HepG2 (cell line): ENCODE data around the gene FIZ1. TPM values are rescaled to one million over a fixed set of nuclear protein-coding genes. Genes with fewer than 3 reads are reported as not detected.
A peak's percentile ranks its signal among the peaks of the same experiment; 100 is the strongest.

Source experiments
- BHLHE40 ChIP-seq: IDR thresholded peaks from 2 replicates; pipeline ENCODE4 v1.6.1; 2011; ENCODE audit warnings: low read length, improper control_type of control experiment
- DR1 ChIP-seq: sonication (generic); formaldehyde crosslinking; IDR thresholded peaks from 2 replicates; pipeline ENCODE4 v1.8.0; 2021; ENCODE audit warnings: mild to moderate bottlenecking, missing genetic modification reagents, inconsistent platforms
- ERF ChIP-seq: IDR thresholded peaks from 2 replicates; pipeline ENCODE4 v1.6.1; 2018; ENCODE audit warnings: missing biosample characterization, missing genetic modification reagents
- FOSL1 ChIP-seq: sonication (generic); formaldehyde crosslinking; IDR thresholded peaks from 2 replicates; pipeline ENCODE4 v1.9.0; 2021; ENCODE audit warnings: missing genetic modification reagents, borderline replicate concordance
- GATAD1 ChIP-seq: IDR thresholded peaks from 2 replicates; pipeline ENCODE4 v1.6.1; 2016; ENCODE audit warnings: missing genetic modification reagents, missing compliant biosample characterization
- JDP2 ChIP-seq: sonication (generic); formaldehyde crosslinking; IDR thresholded peaks from 2 replicates; pipeline ENCODE4 v1.8.1; 2022; ENCODE audit warnings: missing genetic modification reagents, borderline replicate concordance
- KDM4B ChIP-seq: sonication (generic); formaldehyde crosslinking; IDR thresholded peaks from 2 replicates; pipeline ENCODE4 v1.4.0; 2020; ENCODE audit warnings: missing genetic modification reagents
- PHF21A ChIP-seq: sonication (generic); formaldehyde crosslinking; IDR thresholded peaks from 2 replicates; pipeline ENCODE4 v1.5.0; 2020; ENCODE audit warnings: mild to moderate bottlenecking, missing genetic modification reagents
- RBM39 ChIP-seq: fragments of 200-400 bp; formaldehyde crosslinking; IDR thresholded peaks from one replicate; pipeline ENCODE4 v1.6.1; 2018; ENCODE audit warnings: antibody characterized with exemption, mild to moderate bottlenecking, low read depth, low read length; ENCODE audit not compliant: poor library complexity, severe bottlenecking
- SALL1 ChIP-seq: sonication (generic); formaldehyde crosslinking; IDR thresholded peaks from 2 replicates; pipeline ENCODE4 v1.8.0; 2022; ENCODE audit warnings: mild to moderate bottlenecking, missing genetic modification reagents
- SOX6 ChIP-seq, 2 experiments: fragments of 450-650 bp in 1 of 2; sonication (generic) in 1 of 2; formaldehyde crosslinking in 1 of 2; IDR thresholded peaks; 2 replicates each; pipeline versions ENCODE4 v1.4.0 to v1.6.1; 2017 to 2020; ENCODE audit warnings: antibody characterized with exemption in 1 of 2, mild to moderate bottlenecking in 1 of 2, missing genetic modification reagents in 1 of 2
- SP140L ChIP-seq: sonication (generic); formaldehyde crosslinking; IDR thresholded peaks from 2 replicates; pipeline ENCODE4 v1.4.0; 2020; ENCODE audit warnings: missing genetic modification reagents, borderline replicate concordance
- TARDBP ChIP-seq: sonication (generic); formaldehyde crosslinking; IDR thresholded peaks from 2 replicates; pipeline ENCODE4 v1.8.0; 2022; ENCODE audit warnings: mild to moderate bottlenecking, missing genetic modification reagents
- TGIF2 ChIP-seq: IDR thresholded peaks from 2 replicates; pipeline ENCODE4 v1.6.1; 2016; ENCODE audit warnings: control low read depth, missing compliant biosample characterization
- TOPORS ChIP-seq: sonication (generic); formaldehyde crosslinking; IDR thresholded peaks from 2 replicates; pipeline ENCODE4 v1.8.0; 2023; ENCODE audit warnings: mild to moderate bottlenecking, missing genetic modification reagents
- XRCC5 ChIP-seq: fragments of 200-400 bp; formaldehyde crosslinking; optimal IDR thresholded peaks from 2 replicates; pipeline ENCODE3; 2017; ENCODE audit warnings: mild to moderate bottlenecking, low read length
- ZFP37 ChIP-seq: sonication (generic); formaldehyde crosslinking; IDR thresholded peaks from 2 replicates; pipeline ENCODE4 v1.4.0; 2020; ENCODE audit warnings: missing genetic modification reagents, borderline replicate concordance
- ZNF17 ChIP-seq: sonication (generic); formaldehyde crosslinking; IDR thresholded peaks from 2 replicates; pipeline ENCODE4 v1.5.0; 2020; ENCODE audit warnings: mild to moderate bottlenecking, missing genetic modification reagents
- ZNF253 ChIP-seq: sonication (generic); formaldehyde crosslinking; IDR thresholded peaks from 2 replicates; pipeline ENCODE4 v1.8.0; 2022; ENCODE audit warnings: mild to moderate bottlenecking, missing genetic modification reagents, borderline replicate concordance
- ZNF547 ChIP-seq: sonication (generic); formaldehyde crosslinking; IDR thresholded peaks from 2 replicates; pipeline ENCODE4 v1.5.1; 2020; ENCODE audit warnings: mild to moderate bottlenecking, missing genetic modification reagents
- ZNF552 ChIP-seq: sonication (generic); formaldehyde crosslinking; IDR thresholded peaks from 2 replicates; pipeline ENCODE4 v1.9.0; 2022; ENCODE audit warnings: missing genetic modification reagents, mild to moderate bottlenecking, borderline replicate concordance
- ZNF598 ChIP-seq: sonication (generic); formaldehyde crosslinking; IDR thresholded peaks from 2 replicates; pipeline ENCODE4 v1.5.1; 2020; ENCODE audit warnings: mild to moderate bottlenecking, missing genetic modification reagents, borderline replicate concordance
- ZNF607 ChIP-seq: sonication (generic); formaldehyde crosslinking; IDR thresholded peaks from 2 replicates; pipeline ENCODE4 v1.5.1; 2020; ENCODE audit warnings: missing genetic modification reagents, mild to moderate bottlenecking, borderline replicate concordance
- ZNF761 ChIP-seq: sonication (generic); formaldehyde crosslinking; conservative IDR thresholded peaks from 2 replicates; pipeline ENCODE4 v1.4.0; 2020; ENCODE audit warnings: mild to moderate bottlenecking, missing genetic modification reagents
- ZSCAN20 ChIP-seq: sonication (generic); formaldehyde crosslinking; IDR thresholded peaks from 2 replicates; pipeline ENCODE4 v1.4.0; 2020; ENCODE audit warnings: missing genetic modification reagents, mild to moderate bottlenecking, borderline replicate concordance
- ZSCAN25 ChIP-seq: sonication (generic); formaldehyde crosslinking; IDR thresholded peaks from 2 replicates; pipeline ENCODE4 v1.8.0; 2022; ENCODE audit warnings: mild to moderate bottlenecking, missing genetic modification reagents
- polyA plus RNA-seq, 8 experiments: library from polyadenylated mRNA; depleted of rRNA in 3 of 8; stranded (reverse) in 7 of 8; unstranded in 1 of 8; fragments of >200 nt; fragmentation: Illumina TruSeq in 4 of 8; extraction: Trizol in 4 of 8; gene quantifications; 2 replicates each; pipeline versions ENCODE4 v1.2.1 to v1.2.3, GENCODE V29; 2011 to 2016; ENCODE audit warnings: low read depth in 4 of 8, missing spikeins in 1 of 8, mixed read lengths in 1 of 8; ENCODE audit not compliant: insufficient read depth in 1 of 8
- total RNA-seq, 5 experiments: library from RNA; depleted of rRNA; stranded (reverse); fragments of >200 nt; fragmentation: Illumina TruSeq; extraction: Trizol; gene quantifications; 2 replicates each; pipeline ENCODE4 v1.2.3, GENCODE V29; 2016; ENCODE audit warnings: low read depth in 1 of 5
- TF ChIP-seq, protein P1 (sequence below): sonication (generic); formaldehyde crosslinking; IDR thresholded peaks from 2 replicates; pipeline ENCODE4 v1.4.0; 2020; ENCODE audit warnings: missing genetic modification reagents
- TF ChIP-seq, protein P2 (sequence below): sonication (generic); formaldehyde crosslinking; IDR thresholded peaks from 2 replicates; pipeline ENCODE4 v1.4.0; 2020; ENCODE audit warnings: mild to moderate bottlenecking, missing genetic modification reagents

Gene FIZ1
- total and polyA plus RNA-seq, 2 of the 13 experiments (the other 11 are each of a cell fraction or from before 2014, with no cell fraction given), result 3.6 to 5.9 TPM

GRCh38 chr19:55643003-55643886 is 43.9 kb upstream of the FIZ1 start, which contains the start of gene ZNF581 (continued):
- TF ChIP-seq KDM4B (CRISPR knock-in tag) (no peak), ZNF547 (CRISPR knock-in tag) (no peak; the same call in 1 of the 2 replicates), ZFP37 (CRISPR knock-in tag) (no peak), SOX6 (IDR thresholded peaks at IDR 0.05) (no peak), SOX6 (CRISPR knock-in tag; IDR thresholded peaks at IDR 0.05) (peak; percentile 56; the same call in 1 of the 2 replicates), XRCC5 (peak; percentile 84), SALL1 (peak; percentile 73), DR1 (CRISPR knock-in tag) (no peak), ZNF761 (CRISPR knock-in tag) (peak; percentile 48; the same call in 1 of the 2 replicates), FOSL1 (CRISPR knock-in tag) (no peak), ERF (CRISPR knock-in tag) (peak; percentile 50; the same call in 1 of the 2 replicates), BHLHE40 (0 out of 2 replicates have a peak, but pooled peaks have one; percentile 34), ZNF607 (CRISPR knock-in tag) (peak; percentile 73), TGIF2 (CRISPR knock-in tag) (peak; percentile 76), SP140L (CRISPR knock-in tag) (no peak), ZNF598 (no peak), PHF21A (CRISPR knock-in tag) (peak; percentile 85; the same call in 1 of the 2 replicates), JDP2 (CRISPR knock-in tag) (no peak), ZNF552 (no peak; the same call in 1 of the 2 replicates), RBM39 (peak; percentile 62), TOPORS (CRISPR knock-in tag) (no peak), ZSCAN25 (CRISPR knock-in tag) (0 out of 2 replicates have a peak, but pooled peaks have one; percentile 4), ZNF253 (CRISPR knock-in tag) (no peak), TARDBP (peak; percentile 68), GATAD1 (CRISPR knock-in tag) (peak; percentile 96), ZSCAN20 (0 out of 2 replicates have a peak, but pooled peaks have one; percentile 28), ZNF17 (CRISPR knock-in tag) (no peak)
- TF ChIP-seq, protein P1, sequence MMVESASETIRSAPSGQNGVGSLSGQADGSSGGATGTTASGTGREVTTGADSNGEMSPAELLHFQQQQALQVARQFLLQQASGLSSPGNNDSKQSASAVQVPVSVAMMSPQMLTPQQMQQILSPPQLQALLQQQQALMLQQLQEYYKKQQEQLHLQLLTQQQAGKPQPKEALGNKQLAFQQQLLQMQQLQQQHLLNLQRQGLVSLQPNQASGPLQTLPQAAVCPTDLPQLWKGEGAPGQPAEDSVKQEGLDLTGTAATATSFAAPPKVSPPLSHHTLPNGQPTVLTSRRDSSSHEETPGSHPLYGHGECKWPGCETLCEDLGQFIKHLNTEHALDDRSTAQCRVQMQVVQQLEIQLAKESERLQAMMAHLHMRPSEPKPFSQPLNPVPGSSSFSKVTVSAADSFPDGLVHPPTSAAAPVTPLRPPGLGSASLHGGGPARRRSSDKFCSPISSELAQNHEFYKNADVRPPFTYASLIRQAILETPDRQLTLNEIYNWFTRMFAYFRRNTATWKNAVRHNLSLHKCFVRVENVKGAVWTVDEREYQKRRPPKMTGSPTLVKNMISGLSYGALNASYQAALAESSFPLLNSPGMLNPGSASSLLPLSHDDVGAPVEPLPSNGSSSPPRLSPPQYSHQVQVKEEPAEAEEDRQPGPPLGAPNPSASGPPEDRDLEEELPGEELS, result peak; percentile 12; the same call in 1 of the 2 replicates
- TF ChIP-seq, protein P2, sequence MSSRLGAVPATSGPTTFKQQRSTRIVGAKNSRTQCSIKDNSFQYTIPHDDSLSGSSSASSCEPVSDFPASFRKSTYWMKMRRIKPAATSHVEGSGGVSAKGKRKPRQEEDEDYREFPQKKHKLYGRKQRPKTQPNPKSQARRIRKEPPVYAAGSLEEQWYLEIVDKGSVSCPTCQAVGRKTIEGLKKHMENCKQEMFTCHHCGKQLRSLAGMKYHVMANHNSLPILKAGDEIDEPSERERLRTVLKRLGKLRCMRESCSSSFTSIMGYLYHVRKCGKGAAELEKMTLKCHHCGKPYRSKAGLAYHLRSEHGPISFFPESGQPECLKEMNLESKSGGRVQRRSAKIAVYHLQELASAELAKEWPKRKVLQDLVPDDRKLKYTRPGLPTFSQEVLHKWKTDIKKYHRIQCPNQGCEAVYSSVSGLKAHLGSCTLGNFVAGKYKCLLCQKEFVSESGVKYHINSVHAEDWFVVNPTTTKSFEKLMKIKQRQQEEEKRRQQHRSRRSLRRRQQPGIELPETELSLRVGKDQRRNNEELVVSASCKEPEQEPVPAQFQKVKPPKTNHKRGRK (CRISPR knock-in tag), result no peak
